Prostate gland (tissue), 2 donors: ENCODE measurements around the gene FGGY. TPM values are rescaled to one million over a fixed set of nuclear protein-coding genes. Genes with fewer than 3 reads are reported as not detected.

ENCODE experiments used
- DNase-seq: peaks from one replicate; pipeline ENCODE4 v3.0.0-alpha.2; 2019; ENCODE audit warnings: low spot score
- H3K27ac ChIP-seq, 2 donors: fragments of 200-600 bp; sonication (generic); 2 replicates each; pipeline ENCODE4 v1.5.1; 2017 to 2019
- H3K27me3 ChIP-seq: fragments of 200-600 bp; sonication (generic); replicated peaks from 2 replicates; pipeline ENCODE4 v1.5.1; 2019; ENCODE audit not compliant: insufficient read depth
- H3K36me3 ChIP-seq, 2 donors: fragments of 200-600 bp; sonication (generic); 1 replicate in 1 of 2; 2 replicates in 1 of 2; pipeline versions ENCODE4 v1.5.1 to v1.8.1; 2017 to 2019
- H3K4me1 ChIP-seq: fragments of 200-600 bp; sonication (generic); replicated peaks from 2 replicates; pipeline ENCODE4 v1.5.1; 2019
- H3K4me3 ChIP-seq, 2 donors: fragments of 200-600 bp; sonication (generic); 2 replicates each; pipeline ENCODE4 v1.5.1; 2017 to 2019
- H3K9me3 ChIP-seq: fragments of 200-600 bp; sonication (generic); 2 replicates; pipeline ENCODE4 v1.5.1; 2017
- POLR2A ChIP-seq: fragments of 450-650 bp; IDR thresholded peaks from one replicate; pipeline ENCODE4 v1.6.1; 2016; ENCODE audit warnings: antibody characterized with exemption, mild to moderate bottlenecking
- POLR2AphosphoS5 ChIP-seq: sonication (generic); formaldehyde crosslinking; IDR thresholded peaks from one replicate; pipeline ENCODE4 v1.6.1; 2017; ENCODE audit warnings: antibody characterized with exemption
- WGBS: methylation state at CpG from one replicate; pipeline ENCODE4 v1.1.5; 2018; 5-methylcytosine and 5-hydroxymethylcytosine counted together
- intact Hi-C: fragments of 100-400 bp; cut with DNase I; formaldehyde crosslinking; loops from one replicate; pipeline ENCODE4 v1.14.2; 2022
- total RNA-seq, 2 donors: library from RNA; depleted of rRNA; stranded (reverse); fragments of >200 nt; gene quantifications; one replicate each; pipeline ENCODE4 v1.1.0, GENCODE V29; 2016
- TF ChIP-seq, protein P1 (sequence below), 4 experiments: fragments of 200-600 bp in 2 of 4; fragments of 450-650 bp in 2 of 4; sonication (generic) in 2 of 4; IDR thresholded peaks; 1 replicate in 3 of 4; 2 replicates in 1 of 4; pipeline ENCODE4 v1.5.1; 2016 to 2019; ENCODE audit warnings: antibody characterized with exemption in 4 of 4, mild to moderate bottlenecking in 2 of 4, moderate library complexity in 2 of 4

FGGY gene
- total RNA-seq, 2 donors from 2014 or later, result 28.6 to 32.2 TPM

DNA sequence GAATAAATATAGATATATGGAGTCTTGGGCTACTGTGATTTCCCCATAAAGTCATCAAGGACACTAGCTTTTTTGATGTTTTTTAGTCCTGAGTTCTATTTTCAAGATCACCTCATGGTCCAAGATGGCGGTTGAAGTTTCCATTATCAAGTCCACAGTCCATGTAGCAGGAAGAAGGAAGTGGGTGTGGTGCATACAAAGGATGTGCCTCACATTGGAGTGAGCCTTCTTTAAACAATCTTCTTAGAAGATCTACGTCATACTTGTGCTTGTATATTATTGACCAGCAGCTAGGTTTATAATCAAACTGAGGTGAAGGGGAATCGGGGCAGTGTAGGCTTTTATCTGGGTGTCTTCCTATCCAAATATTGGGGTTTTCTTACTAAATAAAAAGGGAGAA is 93.4 kb downstream of the FGGY start:
- Histone ChIP-seq H3K4me3 (no peak overlapping the region), H3K4me1 (no peaks in the 10 kb centered on the region), H3K36me3 (no peaks in the 10 kb centered on the region), H3K27me3 (no peaks in the 10 kb centered on the region), H3K9me3 (no peaks in the 10 kb centered on the region), H3K27ac (no peak overlapping the region)
- DNase-seq, result no peak
- WGBS, result 99% methylated on average over 3 of the region's 3 CpGs
- TF ChIP-seq, protein P1, sequence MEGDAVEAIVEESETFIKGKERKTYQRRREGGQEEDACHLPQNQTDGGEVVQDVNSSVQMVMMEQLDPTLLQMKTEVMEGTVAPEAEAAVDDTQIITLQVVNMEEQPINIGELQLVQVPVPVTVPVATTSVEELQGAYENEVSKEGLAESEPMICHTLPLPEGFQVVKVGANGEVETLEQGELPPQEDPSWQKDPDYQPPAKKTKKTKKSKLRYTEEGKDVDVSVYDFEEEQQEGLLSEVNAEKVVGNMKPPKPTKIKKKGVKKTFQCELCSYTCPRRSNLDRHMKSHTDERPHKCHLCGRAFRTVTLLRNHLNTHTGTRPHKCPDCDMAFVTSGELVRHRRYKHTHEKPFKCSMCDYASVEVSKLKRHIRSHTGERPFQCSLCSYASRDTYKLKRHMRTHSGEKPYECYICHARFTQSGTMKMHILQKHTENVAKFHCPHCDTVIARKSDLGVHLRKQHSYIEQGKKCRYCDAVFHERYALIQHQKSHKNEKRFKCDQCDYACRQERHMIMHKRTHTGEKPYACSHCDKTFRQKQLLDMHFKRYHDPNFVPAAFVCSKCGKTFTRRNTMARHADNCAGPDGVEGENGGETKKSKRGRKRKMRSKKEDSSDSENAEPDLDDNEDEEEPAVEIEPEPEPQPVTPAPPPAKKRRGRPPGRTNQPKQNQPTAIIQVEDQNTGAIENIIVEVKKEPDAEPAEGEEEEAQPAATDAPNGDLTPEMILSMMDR (IDR thresholded peaks at IDR 0.05), result no peak
- intact Hi-C loops, result loop anchor here (5.0 kb wide), 1 partner anchor 122 kb away; no protein-coding TSS in a partner anchor

DNA sequence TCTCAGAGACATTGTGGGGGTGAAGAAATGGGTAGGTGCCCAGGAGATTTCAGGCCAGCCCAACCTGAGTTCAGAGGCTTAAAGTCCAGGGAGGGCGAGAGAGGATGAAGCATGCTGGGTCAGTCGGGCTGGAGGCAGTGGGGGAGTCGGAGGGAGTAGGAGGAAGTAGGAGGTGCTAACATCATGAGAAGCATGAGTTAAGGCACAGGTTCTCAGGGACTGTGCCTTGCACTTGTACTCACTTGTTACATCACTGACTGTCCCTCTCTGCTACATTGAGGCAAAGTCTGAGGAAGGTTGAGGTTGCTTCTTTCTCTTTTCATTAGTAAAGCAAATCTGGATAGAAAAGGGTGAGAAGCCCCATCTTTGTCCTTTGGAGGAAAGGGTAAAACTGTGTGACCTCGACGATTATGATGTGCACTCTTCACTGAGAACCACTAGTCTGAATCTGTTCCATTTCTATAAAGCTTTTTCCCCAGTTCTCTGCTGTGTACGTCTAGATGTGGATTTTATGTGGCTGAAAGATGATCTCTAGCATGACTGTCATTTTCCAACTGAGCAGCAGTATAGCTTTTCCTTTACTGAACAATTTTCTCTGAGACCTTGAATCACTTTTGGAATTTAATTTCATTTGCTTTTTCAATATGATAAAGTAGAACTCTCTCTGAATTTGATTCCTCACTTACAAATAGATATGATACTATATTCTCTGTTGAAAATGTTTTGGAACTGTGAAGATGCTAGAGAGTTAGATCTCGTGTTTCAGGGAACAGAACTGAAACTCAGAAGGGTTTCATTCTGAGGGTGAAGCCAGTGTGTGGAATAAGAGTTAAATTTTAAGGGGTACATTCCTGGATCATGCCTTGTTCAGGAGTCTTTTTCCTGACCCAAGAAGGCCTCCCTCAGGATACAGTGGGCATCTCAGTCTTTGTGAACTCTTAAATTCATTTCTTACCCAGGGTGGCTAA is 94.6 kb downstream of the FGGY start:
- Histone ChIP-seq H3K27ac (peak overlapping the region in 1 of 2 donors; percentile 77), H3K36me3 (no peaks in the 10 kb centered on the region), H3K27me3 (no peaks in the 10 kb centered on the region), H3K9me3 (no peaks in the 10 kb centered on the region), H3K4me1 (no peaks in the 10 kb centered on the region), H3K4me3 (no peak overlapping the region)
- 76% methylated on average over 7 of the region's 7 CpGs for WGBS
- intact Hi-C loops, result loop anchor here (2.0 to 5.0 kb wide), 4 partner anchors 121 to 607 kb away; partner anchors contain the start of gene JUN
- no peak for DNase-seq
- no peak for TF ChIP-seq POLR2AphosphoS5
- no peak for TF ChIP-seq POLR2A
- TF ChIP-seq, protein P1 (IDR thresholded peaks at IDR 0.05), result no peak

DNA sequence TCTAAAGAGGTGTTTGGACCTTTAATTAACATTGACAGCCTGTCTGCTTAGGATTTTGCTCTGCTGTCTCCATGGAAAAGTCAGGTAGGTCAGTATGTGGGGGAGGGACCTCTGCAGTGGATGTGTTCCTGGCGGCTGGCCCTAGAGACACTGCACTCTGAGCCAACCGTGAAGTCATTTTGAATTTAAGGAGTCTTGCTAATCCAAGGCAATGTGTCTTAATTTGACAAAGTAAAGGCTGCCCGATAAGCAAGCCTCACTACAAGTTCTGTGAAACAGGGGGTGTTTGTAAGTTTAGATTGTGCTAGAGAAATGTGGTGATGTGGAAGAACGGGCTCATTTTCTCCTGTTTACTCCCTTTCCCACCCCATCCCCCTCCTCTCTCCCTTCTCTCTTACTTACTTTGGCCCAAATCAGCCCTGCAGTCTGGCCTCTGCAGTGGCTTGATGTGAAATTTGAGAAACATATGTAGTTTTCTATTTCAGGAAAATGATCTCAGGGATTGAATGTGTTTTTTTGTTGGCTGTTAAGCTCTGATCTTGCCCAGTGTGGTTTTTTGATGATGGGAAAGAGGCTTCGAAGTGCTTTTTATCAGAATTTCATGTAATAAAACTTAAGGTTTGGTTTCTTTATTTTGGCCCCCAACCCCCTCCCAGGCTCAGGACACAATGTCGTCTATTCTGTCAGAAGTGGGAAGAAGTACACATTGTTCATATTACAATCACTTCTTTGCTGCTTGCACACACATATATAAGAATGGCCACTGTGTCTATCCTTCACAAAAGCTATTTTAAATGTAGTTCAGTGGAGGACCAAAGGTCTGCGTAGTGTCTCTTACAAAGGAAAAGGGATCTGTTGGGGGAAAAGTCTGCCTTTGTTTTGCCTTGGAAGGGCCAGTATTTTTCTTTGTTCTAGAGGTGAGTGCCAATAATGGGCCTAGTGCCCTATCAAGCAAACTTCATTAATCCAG is 96.6 kb downstream of the FGGY start:
- Histone ChIP-seq H3K36me3 (no peaks in the 10 kb centered on the region), H3K4me1 (no peaks in the 10 kb centered on the region), H3K4me3 (no peak overlapping the region), H3K9me3 (no peaks in the 10 kb centered on the region), H3K27ac (peak overlapping the region; percentile 77), H3K27me3 (no peaks in the 10 kb centered on the region)
- peak; percentile 64 for DNase-seq
- TF ChIP-seq, protein P1 (IDR thresholded peaks at IDR 0.05), result no peak
- TF ChIP-seq POLR2AphosphoS5, result peak; percentile 72
- TF ChIP-seq POLR2A, result no peak
- intact Hi-C loops, result loop anchor here (1.0 to 5.0 kb wide), 5 partner anchors 53 to 609 kb away; partner anchors contain the start of gene JUN
- WGBS, result 18% methylated on average over 7 of the region's 7 CpGs

DNA sequence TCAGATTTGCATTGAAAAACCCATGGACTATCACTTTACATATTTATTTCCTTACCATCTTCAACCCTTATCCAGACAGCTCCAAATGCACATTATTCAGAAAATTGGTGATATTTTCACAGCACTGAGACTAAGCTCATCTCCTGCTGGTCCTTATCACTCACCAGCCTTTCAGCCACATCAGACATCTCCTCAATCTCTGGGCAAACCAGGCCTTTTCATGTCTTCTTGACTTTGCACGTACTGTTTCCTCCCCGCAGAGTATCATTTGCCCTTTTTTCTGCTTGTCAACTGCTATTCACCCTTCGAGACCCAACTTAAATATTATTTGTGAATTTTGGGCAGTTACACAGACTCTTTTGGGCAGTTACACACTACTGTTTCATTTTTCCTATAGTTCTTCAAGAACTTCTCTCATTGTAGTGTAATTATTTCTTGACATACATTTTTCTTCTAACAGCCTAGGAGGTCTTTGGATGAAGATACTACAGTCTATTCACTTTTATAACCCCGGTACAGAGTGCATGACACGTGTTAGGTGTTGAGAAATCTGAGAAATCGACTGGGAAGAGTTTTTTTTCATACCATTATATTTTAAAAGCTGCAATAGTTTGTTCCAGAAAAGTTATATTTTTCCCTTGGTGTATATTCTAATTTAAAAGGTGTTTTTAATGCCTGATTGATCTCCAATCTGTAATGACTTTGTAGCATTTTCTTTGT is 98.0 kb downstream of the FGGY start:
- Histone ChIP-seq H3K4me1 (no peaks in the 10 kb centered on the region), H3K27ac (peak overlapping the region; percentile 77), H3K27me3 (no peaks in the 10 kb centered on the region), H3K36me3 (no peaks in the 10 kb centered on the region), H3K4me3 (no peak overlapping the region), H3K9me3 (no peaks in the 10 kb centered on the region)
- no peak for DNase-seq
- TF ChIP-seq POLR2AphosphoS5, result no peak
- TF ChIP-seq, protein P1 (IDR thresholded peaks at IDR 0.05), result no peak
- intact Hi-C loops, result loop anchor here (5.0 kb wide), 1 partner anchor 117 kb away; no protein-coding TSS in a partner anchor
- WGBS, result 87% methylated on average over 6 of the region's 6 CpGs
